Hematopoietic multipotent progenitor cell treated with erythropoietin and hydrocortisone succinate and interleukin-3 and kit ligand, for 6 days (in vitro differentiated cells): ENCODE measurements around the gene AMBP.

Experiments used
- DNase-seq: peaks from one replicate; pipeline ENCODE4 v3.0.0-alpha.2; 2015

The AMBP gene

GRCh38 chr9:114112778-114113584 lies 34.9 kb upstream of the AMBP start:
- no peak for DNase-seq

- DNase-seq: no peak
Measured at GRCh38 chr9:114112325-114112724, 34.2 kb upstream of the AMBP start.

GRCh38 chr9:114110180-114110579 lies 32.1 kb upstream of the AMBP start:
- DNase-seq: no peak

- no peak for DNase-seq
Measured at GRCh38 chr9:114109124-114109523, 31.0 kb upstream of the AMBP start.

- DNase-seq: peak; percentile 79
Measured at GRCh38 chr9:114108016-114108833, 30.1 kb upstream of the AMBP start.

GRCh38 chr9:114107286-114108001 lies 29.3 kb upstream of the AMBP start:
- DNase-seq: no peak

- no peak for DNase-seq
Measured at GRCh38 chr9:114105236-114105635, 27.1 kb upstream of the AMBP start.

GRCh38 chr9:114102484-114102883 lies 24.4 kb upstream of the AMBP start:
- no peak for DNase-seq

GRCh38 chr9:114100536-114100935 lies 22.4 kb upstream of the AMBP start:
- no peak for DNase-seq

- DNase-seq: no peak
Measured at GRCh38 chr9:114099669-114100270, 21.7 kb upstream of the AMBP start.

- DNase-seq: no peak
Measured at GRCh38 chr9:114098936-114099668, 21.0 kb upstream of the AMBP start, which contains the start of gene KIF12. KIF12 (minus strand) TSS chr9:114099292; CDS start chr9:114099276, 16 bp downstream.

- DNase-seq: peak; percentile 67
Measured at GRCh38 chr9:114098021-114098935, 20.2 kb upstream of the AMBP start.

- DNase-seq: peak; percentile 49
Measured at GRCh38 chr9:114097613-114098020, 19.5 kb upstream of the AMBP start.

- DNase-seq: no peak
Measured at GRCh38 chr9:114096866-114097612, 18.9 kb upstream of the AMBP start.

- peak; percentile 15 for DNase-seq
Measured at GRCh38 chr9:114096041-114096511, 18.0 kb upstream of the AMBP start.

- no peak for DNase-seq
Measured at GRCh38 chr9:114094971-114095370, 16.9 kb upstream of the AMBP start.

GRCh38 chr9:114093761-114094505 lies 15.8 kb upstream of the AMBP start:
- DNase-seq: no peak

- no peak for DNase-seq
Measured at GRCh38 chr9:114093031-114093471, 15.0 kb upstream of the AMBP start.

GRCh38 chr9:114092336-114092735 lies 14.2 kb upstream of the AMBP start:
- no peak for DNase-seq
